ENCODE results near the gene FRMD8. TPM values are rescaled to one million over a fixed set of nuclear protein-coding genes. Genes with fewer than 3 reads are reported as not detected.

FRMD8 gene
- total RNA-seq, 1 donor from 2014 or later, result 99.3 TPM

DNA sequence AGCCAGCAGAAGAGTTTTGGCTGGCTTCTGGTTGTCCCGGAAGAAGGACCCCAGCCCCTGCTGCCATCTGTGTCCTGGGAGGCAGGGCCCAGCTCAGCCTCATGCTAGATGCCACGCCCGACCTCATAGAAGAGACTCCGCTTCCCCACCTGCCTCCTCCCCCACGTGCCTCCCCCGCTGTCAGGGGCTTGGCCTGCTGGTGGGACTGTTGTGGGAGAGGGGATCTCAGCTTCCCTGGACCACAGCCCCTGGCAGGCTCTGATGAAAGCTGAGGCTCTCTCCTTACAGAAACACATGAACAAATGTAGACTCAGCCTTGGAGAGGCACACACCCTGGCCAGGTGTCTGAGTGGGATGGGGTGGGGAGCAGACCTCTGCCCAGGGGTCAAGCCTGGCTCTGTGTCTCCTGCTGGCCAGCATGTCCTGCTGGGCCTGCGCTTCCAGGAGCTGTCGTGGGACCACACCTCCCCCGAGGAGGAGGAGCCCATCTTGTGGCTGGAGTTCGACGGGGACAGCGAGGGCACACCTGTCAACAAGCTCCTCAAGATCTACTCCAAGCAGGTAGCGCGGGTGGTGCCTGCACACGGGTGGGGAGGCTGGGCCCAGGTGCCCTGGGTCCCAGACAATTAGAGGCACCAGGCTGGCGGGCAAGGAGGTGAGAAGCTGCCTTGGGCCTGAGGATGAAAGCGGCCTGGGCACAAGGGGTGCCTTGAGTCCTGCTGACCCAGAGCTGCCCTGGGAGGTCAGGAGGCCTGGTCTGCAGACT lies 14.1 kb downstream of the FRMD8 start:
- no peak for DNase-seq (ENCODE audit: low spot score in 2 of 2)
- Histone ChIP-seq H3K9me3 (no peaks in the 10 kb centered on the region), H3K27ac (no peak overlapping the region), H3K27me3 (no peaks in the 10 kb centered on the region), H3K36me3 (peaks cover 65 to 67% of the 10 kb centered on the region in 2 donors), H3K4me3 (no peak overlapping the region), H3K4me1 (no peaks in the 10 kb centered on the region)
- TF ChIP-seq, protein P1, sequence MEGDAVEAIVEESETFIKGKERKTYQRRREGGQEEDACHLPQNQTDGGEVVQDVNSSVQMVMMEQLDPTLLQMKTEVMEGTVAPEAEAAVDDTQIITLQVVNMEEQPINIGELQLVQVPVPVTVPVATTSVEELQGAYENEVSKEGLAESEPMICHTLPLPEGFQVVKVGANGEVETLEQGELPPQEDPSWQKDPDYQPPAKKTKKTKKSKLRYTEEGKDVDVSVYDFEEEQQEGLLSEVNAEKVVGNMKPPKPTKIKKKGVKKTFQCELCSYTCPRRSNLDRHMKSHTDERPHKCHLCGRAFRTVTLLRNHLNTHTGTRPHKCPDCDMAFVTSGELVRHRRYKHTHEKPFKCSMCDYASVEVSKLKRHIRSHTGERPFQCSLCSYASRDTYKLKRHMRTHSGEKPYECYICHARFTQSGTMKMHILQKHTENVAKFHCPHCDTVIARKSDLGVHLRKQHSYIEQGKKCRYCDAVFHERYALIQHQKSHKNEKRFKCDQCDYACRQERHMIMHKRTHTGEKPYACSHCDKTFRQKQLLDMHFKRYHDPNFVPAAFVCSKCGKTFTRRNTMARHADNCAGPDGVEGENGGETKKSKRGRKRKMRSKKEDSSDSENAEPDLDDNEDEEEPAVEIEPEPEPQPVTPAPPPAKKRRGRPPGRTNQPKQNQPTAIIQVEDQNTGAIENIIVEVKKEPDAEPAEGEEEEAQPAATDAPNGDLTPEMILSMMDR (IDR thresholded peaks at IDR 0.05), result no peak
- intact Hi-C loops (cut with DNase I), result no loop called here

DNA sequence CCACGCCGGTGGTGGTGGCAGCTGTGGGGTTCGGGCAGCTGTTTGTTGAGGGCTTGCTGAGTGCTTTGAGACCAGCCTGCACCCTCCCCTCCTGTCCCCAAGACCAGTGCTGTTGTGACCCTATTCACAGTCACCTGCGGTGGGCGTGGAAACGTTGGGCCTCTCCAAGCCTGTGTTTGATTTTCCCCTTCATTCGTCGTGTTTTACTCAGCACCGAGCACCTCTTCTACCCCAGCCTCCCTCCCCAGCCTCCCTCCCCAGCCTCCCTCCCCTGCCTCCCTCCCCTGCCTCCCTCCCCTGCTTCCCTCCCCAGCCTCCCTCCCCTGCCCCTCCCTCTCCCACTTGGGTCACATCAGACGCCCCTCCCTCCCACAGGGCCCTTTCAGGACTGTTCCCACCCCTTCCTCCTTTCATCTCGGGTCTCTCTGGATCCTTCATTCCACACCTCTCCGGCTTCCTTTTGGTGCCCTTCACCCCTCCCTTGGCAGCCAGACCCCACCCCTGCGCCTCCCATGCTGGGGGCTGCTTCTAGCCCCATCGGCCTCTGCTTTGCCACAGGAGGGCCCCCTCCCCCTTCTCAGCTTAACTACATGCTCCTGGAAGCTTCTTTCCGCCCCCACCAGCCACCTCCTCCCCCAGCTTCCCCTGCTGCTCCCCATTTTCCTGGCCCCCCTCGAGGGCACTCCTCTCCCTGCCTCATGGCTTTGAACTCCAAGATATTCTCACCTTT lies 14.8 kb downstream of the FRMD8 start:
- TF ChIP-seq, protein P1 (IDR thresholded peaks at IDR 0.05), result no peak
- peaks cover 66 to 69% of the 10 kb centered on the region in 2 donors for H3K36me3 ChIP-seq
- H3K27me3 ChIP-seq, result no peaks in the 10 kb centered on the region
- no peak overlapping the region for H3K27ac ChIP-seq
- intact Hi-C loops (cut with DNase I), result no loop called here
- no peak overlapping the region for H3K4me3 ChIP-seq
- DNase-seq (ENCODE audit: low spot score in 2 of 2), result no peak
- H3K9me3 ChIP-seq, result no peaks in the 10 kb centered on the region
- H3K4me1 ChIP-seq, result no peaks in the 10 kb centered on the region

DNA sequence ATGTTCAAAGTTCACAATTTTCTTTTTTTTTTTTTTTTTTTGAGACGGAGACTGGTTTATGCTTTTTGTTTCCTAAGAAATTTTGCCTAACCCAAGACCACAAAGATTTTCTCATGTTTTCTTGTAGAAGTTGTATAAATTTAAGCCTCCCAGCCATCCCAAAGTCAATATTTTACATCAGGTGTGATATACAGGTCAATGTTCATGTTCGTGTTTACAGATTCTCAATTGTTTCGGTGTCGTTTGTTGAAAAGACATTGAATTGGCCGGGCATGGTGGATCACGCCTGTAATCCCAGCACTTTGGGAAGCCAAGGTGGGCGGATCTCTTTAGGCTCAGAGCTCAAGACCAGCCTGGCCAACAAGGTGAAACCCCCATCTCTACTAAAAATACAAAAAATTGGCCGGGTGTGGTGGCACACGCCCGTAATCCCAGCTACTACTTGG lies 15.4 kb downstream of the FRMD8 start:
- no peaks in the 10 kb centered on the region for H3K9me3 ChIP-seq
- intact Hi-C loops (cut with DNase I), result no loop called here
- H3K4me3 ChIP-seq, result no peak overlapping the region
- H3K36me3 ChIP-seq, result peaks cover 65 to 69% of the 10 kb centered on the region in 2 donors
- H3K4me1 ChIP-seq, result no peaks in the 10 kb centered on the region
- no peaks in the 10 kb centered on the region for H3K27me3 ChIP-seq
- no peak for DNase-seq (ENCODE audit: low spot score in 2 of 2)
- H3K27ac ChIP-seq, result no peak overlapping the region
- TF ChIP-seq, protein P1 (IDR thresholded peaks at IDR 0.05), result no peak

DNA sequence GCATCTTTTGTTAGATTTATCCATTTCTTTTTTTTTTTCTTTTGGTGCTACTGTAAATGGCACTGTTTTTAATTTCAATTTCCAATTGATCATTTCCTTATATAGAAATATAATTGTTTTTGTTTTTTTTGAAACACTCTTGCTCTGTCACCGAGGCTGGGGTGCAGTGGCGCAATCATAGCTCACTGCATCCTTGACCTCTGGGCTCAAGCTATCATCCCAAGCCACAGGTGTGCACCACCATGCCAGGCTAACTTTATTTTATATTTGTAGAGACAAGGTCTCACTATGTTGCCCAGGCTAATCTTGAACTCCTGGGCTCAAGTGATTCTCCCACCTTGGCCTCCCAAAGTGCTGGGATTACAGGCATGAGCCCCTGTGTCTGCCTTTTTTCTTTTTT lies 16.4 kb downstream of the FRMD8 start:
- intact Hi-C loops (cut with DNase I), result no loop called here
- Histone ChIP-seq H3K4me1 (no peaks in the 10 kb centered on the region), H3K9me3 (no peaks in the 10 kb centered on the region), H3K27me3 (no peaks in the 10 kb centered on the region), H3K27ac (no peak overlapping the region), H3K36me3 (peaks cover 61 to 68% of the 10 kb centered on the region in 2 donors), H3K4me3 (no peak overlapping the region)
- no peak for DNase-seq (ENCODE audit: low spot score in 2 of 2)
- TF ChIP-seq, protein P1 (IDR thresholded peaks at IDR 0.05), result no peak

DNA sequence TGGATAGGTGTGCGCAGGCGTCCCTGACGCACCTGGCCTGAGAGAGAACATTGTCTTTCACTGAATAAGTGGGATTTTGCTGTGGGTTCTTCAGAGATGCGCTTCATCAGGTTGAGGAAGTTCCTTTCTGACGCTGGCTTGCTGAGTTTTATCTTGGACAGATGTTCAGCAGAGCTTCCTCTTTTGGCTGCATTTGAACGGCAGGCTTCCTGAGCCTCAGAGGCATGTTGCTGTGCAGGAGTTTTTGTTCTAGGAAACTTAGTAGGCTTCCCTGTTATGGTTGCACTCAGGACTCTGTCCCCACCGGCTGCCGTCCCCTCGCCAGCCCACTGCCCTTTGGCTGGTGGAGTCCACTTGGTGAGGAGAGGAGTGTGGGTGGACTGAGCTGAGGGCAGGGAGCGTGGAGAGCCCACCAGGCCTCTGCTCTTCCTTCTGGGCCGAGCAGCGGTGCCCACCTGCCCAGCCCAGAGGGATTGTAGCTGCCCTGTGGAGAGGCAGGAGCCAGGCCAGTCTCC lies 17.2 kb downstream of the FRMD8 start:
- TF ChIP-seq, protein P1 (IDR thresholded peaks at IDR 0.05), result no peak
- Histone ChIP-seq H3K9me3 (no peaks in the 10 kb centered on the region), H3K27ac (no peak overlapping the region), H3K36me3 (peaks cover 60 to 67% of the 10 kb centered on the region in 2 donors), H3K4me1 (no peaks in the 10 kb centered on the region), H3K4me3 (no peak overlapping the region), H3K27me3 (no peaks in the 10 kb centered on the region)
- intact Hi-C loops (cut with DNase I), result no loop called here
- no peak for DNase-seq (ENCODE audit: low spot score in 2 of 2)
